AG04450 (cell line): ENCODE results near the gene RCHY1. TPM values are rescaled to one million over a fixed set of nuclear protein-coding genes. Genes with fewer than 3 reads are reported as not detected.

ENCODE experiments used
- CTCF ChIA-PET: fragments of 300-600, 350-600 bp; formaldehyde crosslinking; extraction: SDS; loops from one replicate; lab custom pipeline; 2022; ENCODE audit warnings: antibody characterized with exemption, inconsistent platforms; lab: Charles Lee
- POLR2A ChIA-PET: fragments of 350-600 bp; formaldehyde crosslinking; extraction: SDS; loops from one replicate; lab custom pipeline; 2021; ENCODE audit warnings: antibody characterized with exemption, inconsistent platforms; lab: Yijun Ruan, JAX
- DNase-seq: peaks from one replicate; pipeline ENCODE4 v3.0.0-alpha.2; 2011; ENCODE audit warnings: low read depth, low spot score
- H3K27ac ChIP-seq: one replicate; pipeline ENCODE4 v1.5.1; 2012; ENCODE audit warnings: low read depth, low read length, control low read depth
- H3K27me3 ChIP-seq: one replicate; pipeline ENCODE4 v1.6.0; 2012; ENCODE audit warnings: low read length; ENCODE audit not compliant: control insufficient read depth, insufficient read depth
- H3K4me3 ChIP-seq: 2 replicates; pipeline ENCODE4 v1.5.1; 2011; ENCODE audit warnings: mild to moderate bottlenecking, low read depth, low read length, control low read depth
- H3K9me3 ChIP-seq: 2 replicates; pipeline ENCODE4 v1.5.1; 2012; ENCODE audit warnings: low read length; ENCODE audit not compliant: control insufficient read depth, insufficient read depth
- polyA minus RNA-seq: library from RNA; depleted of rRNA, polyadenylated mRNA; stranded (reverse); fragments of >200 nt; gene quantifications from 2 replicates; pipeline ENCODE4 v1.2.3, GENCODE V29; 2011; rRNA and poly(A)+ RNA removed
- polyA plus RNA-seq: library from polyadenylated mRNA; depleted of rRNA; stranded (reverse); fragments of >200 nt; gene quantifications from 2 replicates; pipeline ENCODE4 v1.2.3, GENCODE V29; 2011; rRNA removed
- TF ChIP-seq, protein P1 (sequence below): IDR thresholded peaks from 2 replicates; pipeline ENCODE4 v1.5.1; 2011; ENCODE audit warnings: low read depth, low read length, control low read depth, inconsistent platforms

RCHY1 gene
- polyA plus RNA-seq: 29.2 and 34.0 TPM in 2 replicates
- polyA minus RNA-seq: 10.9 and 22.8 TPM in 2 replicates

GRCh38 chr4:75514131-75514948 is at the start of gene RCHY1, which contains the start of gene THAP6:
Gene RCHY1, minus strand, starts transcription at chr4:75514403. Its CDS starts 117 bp downstream, at chr4:75514286.
Gene THAP6, plus strand, starts transcription at chr4:75514473. Its CDS starts 980 bp downstream, at chr4:75515453.
- DNase-seq: peak; percentile 85
- Histone ChIP-seq H3K4me3 (peak within 1 kb of the TSS; percentile 88), H3K27ac (peak within 1 kb of the TSS; percentile 90), H3K9me3 (no peaks in the 10 kb centered on the region), H3K27me3 (no peaks in the 10 kb centered on the region)
- ChIA-PET CTCF (interaction anchor here (0.6 to 1.8 kb wide), 4 partner anchors 9 to 1592 kb away, joined by 3 to 6 read pairs (median 4); no protein-coding TSS in a partner anchor), POLR2A (interaction anchor here (0.6 to 0.9 kb wide), 4 partner anchors 28 to 875 kb away, joined by 3 to 5 read pairs (median 3); partner anchors contain the start of gene USO1)
- TF ChIP-seq, protein P1, sequence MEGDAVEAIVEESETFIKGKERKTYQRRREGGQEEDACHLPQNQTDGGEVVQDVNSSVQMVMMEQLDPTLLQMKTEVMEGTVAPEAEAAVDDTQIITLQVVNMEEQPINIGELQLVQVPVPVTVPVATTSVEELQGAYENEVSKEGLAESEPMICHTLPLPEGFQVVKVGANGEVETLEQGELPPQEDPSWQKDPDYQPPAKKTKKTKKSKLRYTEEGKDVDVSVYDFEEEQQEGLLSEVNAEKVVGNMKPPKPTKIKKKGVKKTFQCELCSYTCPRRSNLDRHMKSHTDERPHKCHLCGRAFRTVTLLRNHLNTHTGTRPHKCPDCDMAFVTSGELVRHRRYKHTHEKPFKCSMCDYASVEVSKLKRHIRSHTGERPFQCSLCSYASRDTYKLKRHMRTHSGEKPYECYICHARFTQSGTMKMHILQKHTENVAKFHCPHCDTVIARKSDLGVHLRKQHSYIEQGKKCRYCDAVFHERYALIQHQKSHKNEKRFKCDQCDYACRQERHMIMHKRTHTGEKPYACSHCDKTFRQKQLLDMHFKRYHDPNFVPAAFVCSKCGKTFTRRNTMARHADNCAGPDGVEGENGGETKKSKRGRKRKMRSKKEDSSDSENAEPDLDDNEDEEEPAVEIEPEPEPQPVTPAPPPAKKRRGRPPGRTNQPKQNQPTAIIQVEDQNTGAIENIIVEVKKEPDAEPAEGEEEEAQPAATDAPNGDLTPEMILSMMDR: no peak

GRCh38 chr4:75561789-75562188 is 47.6 kb upstream of the RCHY1 start:
- ChIA-PET POLR2A (no interaction called here), CTCF (no interaction called here)
- no peak for DNase-seq
- H3K27ac ChIP-seq: no peak overlapping the region
- TF ChIP-seq, protein P1: no peak
- H3K9me3 ChIP-seq: no peaks in the 10 kb centered on the region; the same call in 1 of the 2 replicates
- no peak overlapping the region for H3K4me3 ChIP-seq
- peaks cover 5% of the 10 kb centered on the region for H3K27me3 ChIP-seq

GRCh38 chr4:75557696-75558095 is 43.5 kb upstream of the RCHY1 start:
- TF ChIP-seq, protein P1: no peak
- POLR2A ChIA-PET: no interaction called here
- Histone ChIP-seq H3K4me3 (no peak overlapping the region), H3K27ac (no peak overlapping the region), H3K27me3 (no peaks in the 10 kb centered on the region), H3K9me3 (no peaks in the 10 kb centered on the region; the same call in 1 of the 2 replicates)
- no peak for DNase-seq
- CTCF ChIA-PET: no interaction called here

DNA sequence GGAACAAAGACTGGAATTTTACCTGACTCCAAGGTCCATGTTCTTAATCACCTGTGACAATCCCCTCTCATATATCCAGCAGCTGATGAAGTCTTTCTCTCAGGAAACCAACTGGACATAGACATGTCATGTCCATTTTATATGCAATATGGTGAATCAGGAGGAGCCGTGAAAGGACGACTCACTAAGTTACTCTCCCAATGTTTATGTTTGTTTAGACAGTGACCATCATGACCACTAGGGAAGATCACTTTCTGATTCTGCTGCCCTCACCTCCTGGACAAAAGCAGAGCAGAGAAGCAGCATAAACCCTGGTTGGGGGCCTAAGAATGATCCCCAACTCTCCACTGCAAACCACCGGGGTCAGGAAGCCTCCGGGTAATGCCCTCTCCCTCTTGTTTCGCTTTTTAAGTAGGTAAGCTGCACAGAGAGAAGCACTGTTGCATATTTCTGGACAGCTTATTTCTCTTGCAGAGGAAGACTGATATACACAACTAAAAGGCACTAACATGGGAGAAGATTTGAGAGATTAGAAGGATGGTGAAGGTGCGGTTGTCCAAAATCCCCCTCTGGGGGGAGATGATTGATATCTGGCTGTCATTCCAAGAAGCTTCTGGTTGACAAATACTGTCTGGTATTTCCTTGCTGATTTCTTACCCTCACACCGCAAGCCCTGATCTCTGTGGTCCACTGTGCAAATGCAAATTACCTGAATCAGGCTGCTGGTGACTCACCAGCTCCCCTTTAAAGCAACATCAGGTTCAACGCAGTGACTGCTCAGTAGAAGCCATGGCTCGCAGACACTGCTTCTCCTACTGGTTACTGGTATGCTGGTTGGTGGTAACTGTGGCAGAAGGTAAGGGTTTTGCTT is 41.3 kb upstream of the RCHY1 start, which contains the start of gene ODAPH:
Gene ODAPH (plus strand): TSS at position 773 of the 871 bp plus-strand sequence. CDS start 17 bp downstream, at position 790.
- POLR2A ChIA-PET: no interaction called here
- H3K4me3 ChIP-seq: no peak within 1 kb of the TSS
- CTCF ChIA-PET: interaction anchor here (0.8 to 1.9 kb wide), 3 partner anchors 7 to 169 kb away, joined by 4 to 7 read pairs (median 4); partner anchors contain the start of gene USO1
- H3K27me3 ChIP-seq: no peaks in the 10 kb centered on the region
- TF ChIP-seq, protein P1: 0 out of 2 replicates have a peak, but pooled peaks have one; percentile 19
- DNase-seq: no peak
- H3K27ac ChIP-seq: no peak within 1 kb of the TSS
- H3K9me3 ChIP-seq: no peaks in the 10 kb centered on the region
